Measurements from ENCODE around the gene DCAF4L1. TPM values are rescaled to one million over a fixed set of nuclear protein-coding genes. Genes with fewer than 3 reads are reported as not detected.

The DCAF4L1 gene
- total RNA-seq, 1 donor: under 0.01 TPM

GRCh38 chr4:41963105-41963504, 18.5 kb upstream of the DCAF4L1 start:
- Histone ChIP-seq H3K4me1 (ENCODE audit: insufficient read depth, low read length) (no peaks in the 10 kb centered on the region), H4K20me1 (ENCODE audit: insufficient read depth, low read length) (no peaks in the 10 kb centered on the region), H3K4me3 (ENCODE audit: insufficient read depth, low read length) (no peak overlapping the region), H3K36me3 (ENCODE audit: insufficient read depth, low read length) (no peaks in the 10 kb centered on the region), H3K4me2 (ENCODE audit: insufficient read depth, low read length) (no peak overlapping the region), H3K79me2 (ENCODE audit: insufficient read depth, low read length) (no peaks in the 10 kb centered on the region), H2AFZ (ENCODE audit: low read length) (no peak overlapping the region), H3K9me3 (ENCODE audit: low read depth, low read length) (no peaks in the 10 kb centered on the region), H3K27ac (ENCODE audit: low read depth, low read length) (no peak overlapping the region), H3K27me3 (ENCODE audit: insufficient read depth, low read length) (no peaks in the 10 kb centered on the region)
- DNase-seq (ENCODE audit: insufficient read length, low spot score, missing footprints): peak; percentile 31
- TF ChIP-seq, protein P1, sequence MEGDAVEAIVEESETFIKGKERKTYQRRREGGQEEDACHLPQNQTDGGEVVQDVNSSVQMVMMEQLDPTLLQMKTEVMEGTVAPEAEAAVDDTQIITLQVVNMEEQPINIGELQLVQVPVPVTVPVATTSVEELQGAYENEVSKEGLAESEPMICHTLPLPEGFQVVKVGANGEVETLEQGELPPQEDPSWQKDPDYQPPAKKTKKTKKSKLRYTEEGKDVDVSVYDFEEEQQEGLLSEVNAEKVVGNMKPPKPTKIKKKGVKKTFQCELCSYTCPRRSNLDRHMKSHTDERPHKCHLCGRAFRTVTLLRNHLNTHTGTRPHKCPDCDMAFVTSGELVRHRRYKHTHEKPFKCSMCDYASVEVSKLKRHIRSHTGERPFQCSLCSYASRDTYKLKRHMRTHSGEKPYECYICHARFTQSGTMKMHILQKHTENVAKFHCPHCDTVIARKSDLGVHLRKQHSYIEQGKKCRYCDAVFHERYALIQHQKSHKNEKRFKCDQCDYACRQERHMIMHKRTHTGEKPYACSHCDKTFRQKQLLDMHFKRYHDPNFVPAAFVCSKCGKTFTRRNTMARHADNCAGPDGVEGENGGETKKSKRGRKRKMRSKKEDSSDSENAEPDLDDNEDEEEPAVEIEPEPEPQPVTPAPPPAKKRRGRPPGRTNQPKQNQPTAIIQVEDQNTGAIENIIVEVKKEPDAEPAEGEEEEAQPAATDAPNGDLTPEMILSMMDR (IDR thresholded peaks at IDR 0.05; ENCODE audit: extremely low read depth, low read depth, low read length): peak; percentile 41

- no peaks in the 10 kb centered on the region for H4K20me1 ChIP-seq (ENCODE audit: insufficient read depth, low read length)
- TF ChIP-seq, protein P1 (IDR thresholded peaks at IDR 0.05; ENCODE audit: extremely low read depth, low read depth, low read length): no peak
- no peak overlapping the region for H3K4me3 ChIP-seq (ENCODE audit: insufficient read depth, low read length)
- DNase-seq (ENCODE audit: insufficient read length, low spot score, missing footprints): no peak
- H3K9me3 ChIP-seq (ENCODE audit: low read depth, low read length): no peaks in the 10 kb centered on the region
- H3K4me1 ChIP-seq (ENCODE audit: insufficient read depth, low read length): no peaks in the 10 kb centered on the region
- H3K27ac ChIP-seq (ENCODE audit: low read depth, low read length): no peak overlapping the region
- H3K36me3 ChIP-seq (ENCODE audit: insufficient read depth, low read length): no peaks in the 10 kb centered on the region
- H2AFZ ChIP-seq (ENCODE audit: low read length): no peak overlapping the region
- H3K79me2 ChIP-seq (ENCODE audit: insufficient read depth, low read length): no peaks in the 10 kb centered on the region
- H3K4me2 ChIP-seq (ENCODE audit: insufficient read depth, low read length): no peak overlapping the region
- H3K27me3 ChIP-seq (ENCODE audit: insufficient read depth, low read length): no peaks in the 10 kb centered on the region
Observed at GRCh38 chr4:41964401-41964800, 17.2 kb upstream of the DCAF4L1 start.

DNA sequence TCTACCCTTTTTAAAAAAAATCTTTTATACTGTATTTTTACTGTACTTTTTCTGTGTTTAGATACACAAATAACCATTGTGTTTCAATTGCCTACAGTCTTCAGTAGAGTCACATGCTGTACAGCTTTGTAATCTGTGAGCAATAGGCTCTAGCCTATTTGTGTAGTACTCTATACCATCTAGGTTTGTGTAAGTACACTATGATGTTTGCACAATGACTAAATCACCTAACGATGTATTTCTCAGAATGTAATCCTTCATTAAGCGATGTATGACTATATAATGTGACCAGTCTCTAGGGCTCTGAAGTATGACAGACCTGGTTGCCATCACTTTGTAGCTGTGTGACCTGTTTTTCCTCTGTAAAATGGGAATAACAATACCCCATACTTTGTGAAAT, 14.2 kb upstream of the DCAF4L1 start:
- TF ChIP-seq, protein P1 (IDR thresholded peaks at IDR 0.05; ENCODE audit: extremely low read depth, low read depth, low read length): no peak
- Histone ChIP-seq H2AFZ (ENCODE audit: low read length) (no peak overlapping the region), H3K4me1 (ENCODE audit: insufficient read depth, low read length) (no peaks in the 10 kb centered on the region), H3K4me3 (ENCODE audit: insufficient read depth, low read length) (no peak overlapping the region), H4K20me1 (ENCODE audit: insufficient read depth, low read length) (no peaks in the 10 kb centered on the region), H3K4me2 (ENCODE audit: insufficient read depth, low read length) (no peak overlapping the region), H3K79me2 (ENCODE audit: insufficient read depth, low read length) (no peaks in the 10 kb centered on the region), H3K9me3 (ENCODE audit: low read depth, low read length) (no peaks in the 10 kb centered on the region), H3K36me3 (ENCODE audit: insufficient read depth, low read length) (no peaks in the 10 kb centered on the region), H3K27me3 (ENCODE audit: insufficient read depth, low read length) (no peaks in the 10 kb centered on the region), H3K27ac (ENCODE audit: low read depth, low read length) (no peak overlapping the region)
- DNase-seq (ENCODE audit: insufficient read length, low spot score, missing footprints): no peak

DNA sequence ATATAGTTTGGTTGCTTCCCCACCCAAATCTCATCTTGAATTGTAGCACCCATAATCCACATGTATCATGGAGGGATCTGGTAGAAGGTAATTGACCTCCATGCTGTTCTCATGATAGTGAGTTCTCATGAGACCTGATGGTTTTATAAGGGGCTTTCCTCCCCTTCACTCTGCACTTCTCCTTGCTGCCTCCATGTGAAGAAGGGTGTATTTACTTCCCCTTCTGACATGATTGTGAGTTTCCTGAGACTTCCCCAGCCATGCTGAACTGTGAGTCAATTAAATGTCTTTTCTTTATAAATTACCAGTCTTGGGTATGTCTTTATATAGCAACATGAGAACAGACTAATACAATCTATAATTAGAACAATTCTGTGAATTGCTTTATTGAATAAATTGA, 11.9 kb upstream of the DCAF4L1 start:
- no peaks in the 10 kb centered on the region for H3K4me1 ChIP-seq (ENCODE audit: insufficient read depth, low read length)
- H3K4me3 ChIP-seq (ENCODE audit: insufficient read depth, low read length): no peak overlapping the region
- H4K20me1 ChIP-seq (ENCODE audit: insufficient read depth, low read length): no peaks in the 10 kb centered on the region
- H3K4me2 ChIP-seq (ENCODE audit: insufficient read depth, low read length): no peak overlapping the region
- no peaks in the 10 kb centered on the region for H3K9me3 ChIP-seq (ENCODE audit: low read depth, low read length)
- no peak overlapping the region for H2AFZ ChIP-seq (ENCODE audit: low read length)
- TF ChIP-seq, protein P1 (IDR thresholded peaks at IDR 0.05; ENCODE audit: extremely low read depth, low read depth, low read length): no peak
- H3K79me2 ChIP-seq (ENCODE audit: insufficient read depth, low read length): no peaks in the 10 kb centered on the region
- H3K27ac ChIP-seq (ENCODE audit: low read depth, low read length): no peak overlapping the region
- no peaks in the 10 kb centered on the region for H3K27me3 ChIP-seq (ENCODE audit: insufficient read depth, low read length)
- H3K36me3 ChIP-seq (ENCODE audit: insufficient read depth, low read length): no peaks in the 10 kb centered on the region
- no peak for DNase-seq (ENCODE audit: insufficient read length, low spot score, missing footprints)

Data from osteoblast (primary cell).